GM19328 (cell line): Measurements from ENCODE around the gene MTG2.

ENCODE experiments used
- ATAC-seq: cut with Tn5 transposase; IDR thresholded peaks from one replicate; pipeline ENCODE4 v1.9.1; 2021; ENCODE audit warnings: mild to moderate bottlenecking, moderate library complexity; ENCODE audit not compliant: unreplicated experiment

The MTG2 gene

GRCh38 chr20:62160876-62161275, 22.0 kb upstream of the MTG2 start:
- no peak for ATAC-seq

DNA sequence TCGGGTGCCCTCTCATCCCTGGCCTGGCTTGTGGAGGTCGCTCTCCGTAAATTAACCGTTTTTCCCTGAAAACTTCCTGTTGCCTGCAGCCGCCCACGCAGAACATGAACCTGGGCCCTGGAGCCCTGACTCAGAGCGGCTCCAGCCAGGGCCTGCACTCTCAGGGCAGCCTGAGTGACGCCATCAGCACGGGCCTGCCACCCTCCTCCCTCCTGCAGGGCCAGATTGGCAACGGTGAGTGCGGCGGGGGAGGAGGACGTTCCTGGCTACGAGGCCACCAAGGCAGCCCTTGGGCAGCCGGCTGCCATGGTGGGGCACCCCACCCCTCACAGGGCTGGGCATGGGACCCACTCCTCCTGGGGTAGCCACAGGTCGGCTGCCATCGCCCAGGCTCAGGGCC, 21.5 kb upstream of the MTG2 start:
- no peak for ATAC-seq

DNA sequence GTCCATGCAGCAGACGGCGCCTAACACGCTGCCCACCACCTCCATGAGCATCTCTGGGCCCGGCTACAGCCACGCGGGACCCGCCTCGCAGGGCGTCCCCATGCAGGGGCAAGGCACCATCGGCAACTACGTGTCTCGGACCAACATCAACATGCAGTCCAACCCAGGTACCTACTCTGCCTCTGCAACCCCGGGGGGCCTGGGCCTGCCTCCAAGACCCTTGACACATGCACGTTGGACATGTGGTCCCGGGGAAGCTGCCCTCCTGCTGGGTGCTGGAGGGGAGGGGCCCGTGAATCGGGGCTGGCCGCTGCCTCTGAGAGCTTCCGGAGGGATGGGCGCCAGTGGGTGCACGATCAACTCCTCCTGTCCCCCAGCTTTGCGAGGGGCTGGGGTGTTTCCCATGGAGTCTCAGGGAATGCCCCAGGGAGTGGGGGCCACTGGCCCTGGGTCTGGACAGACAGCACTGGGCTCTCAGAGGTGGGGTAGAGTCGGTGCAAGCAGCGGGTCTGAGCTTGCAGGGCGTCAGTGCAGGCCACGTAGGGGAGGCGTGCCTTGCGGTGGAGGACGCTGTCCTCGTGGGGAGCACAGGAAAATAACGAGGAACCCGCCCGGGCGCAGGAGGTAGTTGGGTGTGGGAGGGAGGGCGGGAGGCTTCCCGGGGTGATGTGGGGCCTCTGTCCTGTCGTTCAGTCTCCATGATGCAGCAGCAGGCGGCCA, 19.9 kb upstream of the MTG2 start:
- no peak for ATAC-seq

- ATAC-seq = no peak
Measured at GRCh38 chr20:62163485-62163865, 19.4 kb upstream of the MTG2 start.

GRCh38 chr20:62163986-62164762, 18.7 kb upstream of the MTG2 start:
- ATAC-seq = no peak

DNA sequence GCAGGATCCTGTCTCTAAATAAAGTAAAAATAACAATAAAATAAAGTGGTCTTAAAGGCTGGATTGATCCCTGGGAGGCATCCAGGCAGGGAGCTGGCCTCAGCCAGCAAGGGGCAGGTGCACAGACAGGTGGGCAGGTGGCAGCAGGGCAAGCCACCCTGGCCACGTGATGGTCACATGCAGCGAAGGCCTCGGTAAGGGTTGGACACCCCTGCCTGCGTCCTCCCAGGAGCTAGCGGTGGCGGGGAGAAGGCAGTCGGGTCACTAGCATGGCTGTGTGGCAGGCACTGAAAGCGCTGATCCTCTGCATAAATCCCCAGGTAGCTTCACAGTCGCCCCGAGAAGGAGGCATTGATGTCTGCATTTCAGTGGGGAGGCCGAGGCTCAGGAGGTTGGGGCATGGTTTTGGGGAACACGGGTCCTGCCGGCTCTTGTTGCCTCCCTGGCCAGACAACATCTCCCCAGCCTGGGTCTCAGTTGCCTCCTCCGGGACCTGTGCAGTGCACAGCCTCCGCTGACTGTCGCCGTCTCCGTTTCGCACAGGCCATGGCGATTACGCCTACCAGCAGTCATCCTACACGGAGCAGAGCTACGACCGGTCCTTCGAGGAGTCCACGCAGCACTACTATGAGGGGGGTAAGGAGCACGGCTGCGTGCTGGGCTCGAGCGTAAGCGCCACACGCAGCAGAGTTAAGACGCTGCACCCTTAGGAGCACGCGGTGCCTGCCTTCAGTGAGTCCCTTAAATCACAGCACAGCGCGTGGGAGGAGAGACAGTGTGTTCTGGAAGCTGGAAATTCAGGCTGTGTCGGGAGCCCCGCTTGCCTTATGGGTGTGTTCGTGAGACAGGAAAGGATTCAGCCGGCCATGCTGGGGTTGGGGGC, 17.7 kb upstream of the MTG2 start:
- ATAC-seq = no peak

GRCh38 chr20:62165762-62166399, 16.9 kb upstream of the MTG2 start:
- ATAC-seq = no peak

DNA sequence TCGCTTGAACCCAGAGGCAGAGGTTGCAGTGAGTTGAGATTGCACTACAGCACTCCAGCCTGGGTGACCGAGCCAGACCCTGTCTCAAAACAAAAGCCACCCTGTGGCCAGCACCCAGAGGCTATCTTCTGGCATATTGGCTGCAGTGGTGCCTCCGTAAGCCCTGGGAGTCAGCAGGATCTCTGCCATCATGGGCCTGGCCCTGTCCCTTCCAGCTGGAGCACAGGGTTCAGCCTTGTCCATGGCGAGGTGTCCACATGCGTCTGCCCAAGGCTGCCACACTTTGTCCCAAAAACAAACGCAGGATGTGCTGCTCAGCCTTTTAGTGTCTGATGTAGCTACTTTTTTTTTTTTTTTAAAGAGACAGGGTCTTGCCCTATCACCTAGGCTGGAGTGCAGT, 15.4 kb upstream of the MTG2 start:
- no peak for ATAC-seq

- no peak for ATAC-seq
Measured at GRCh38 chr20:62168061-62168460, 14.8 kb upstream of the MTG2 start.

DNA sequence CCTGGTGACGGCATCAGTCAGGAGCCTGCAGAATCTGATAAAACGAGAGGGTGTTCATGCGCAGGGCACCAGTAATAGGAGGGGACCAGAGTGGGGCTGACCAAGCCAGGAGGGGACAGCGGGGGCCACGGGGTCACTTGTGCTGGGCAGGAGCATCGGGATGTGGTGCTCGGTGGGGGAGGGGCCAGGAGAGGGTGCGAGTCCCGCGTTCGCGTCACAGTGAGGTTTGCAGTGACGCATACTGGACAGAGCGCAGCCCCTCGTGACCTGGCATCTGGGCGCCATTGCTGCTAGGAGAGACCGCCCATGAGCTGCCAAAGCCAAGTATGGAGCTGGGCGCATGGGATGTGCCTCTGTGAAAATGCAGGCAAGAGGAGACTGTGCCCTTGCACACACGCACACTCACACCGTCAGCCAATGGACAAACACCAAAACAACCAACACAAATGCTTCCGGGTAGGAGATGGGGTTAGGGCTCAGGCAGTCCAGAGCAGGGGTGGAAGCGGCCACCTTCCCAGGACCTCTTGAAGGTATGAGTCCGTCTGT, 13.9 kb upstream of the MTG2 start:
- ATAC-seq = no peak

DNA sequence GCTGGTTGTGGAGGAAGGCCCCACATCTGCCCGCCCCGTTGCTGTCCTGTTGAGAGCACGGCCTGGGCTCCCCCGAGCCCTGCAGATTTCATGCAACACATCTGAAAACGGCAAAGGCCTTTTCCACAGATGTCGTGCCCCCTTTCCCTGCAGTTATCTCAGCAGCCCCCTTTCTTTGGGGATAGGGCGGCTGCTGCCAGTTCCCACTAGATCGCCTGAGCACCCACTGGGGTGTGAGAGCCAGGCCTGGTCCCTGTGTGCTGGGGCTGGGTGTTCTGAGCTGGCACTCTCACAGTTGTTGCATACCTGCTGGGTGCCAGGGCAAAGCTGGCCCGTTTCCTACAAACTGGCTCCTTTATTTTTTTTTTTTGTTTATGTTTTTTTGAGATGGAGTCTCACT, 12.3 kb upstream of the MTG2 start:
- no peak for ATAC-seq

DNA sequence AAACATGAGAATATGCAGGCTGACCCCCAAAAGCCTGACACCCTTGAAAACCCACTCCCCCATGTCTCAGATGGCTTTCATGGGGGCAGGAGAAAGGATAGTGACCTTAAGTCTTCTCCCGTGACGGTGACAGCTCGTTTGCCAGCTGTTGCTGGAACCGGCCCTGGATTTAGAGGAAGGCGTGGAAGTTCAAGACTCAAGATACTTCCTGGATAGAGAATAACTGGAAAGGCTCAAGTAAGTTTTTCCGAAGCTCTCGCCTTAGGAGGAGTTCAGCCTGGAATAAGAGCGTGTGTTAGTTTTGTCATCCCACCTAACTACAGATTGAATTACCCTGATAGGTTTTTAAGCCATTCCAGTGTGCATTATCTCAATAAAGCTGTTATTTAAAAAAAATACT, 11.6 kb upstream of the MTG2 start:
- no peak for ATAC-seq

- ATAC-seq = no peak
Measured at GRCh38 chr20:62172666-62173065, 10.2 kb upstream of the MTG2 start.

GRCh38 chr20:62174021-62174804, 8.6 kb upstream of the MTG2 start:
- no peak for ATAC-seq

DNA sequence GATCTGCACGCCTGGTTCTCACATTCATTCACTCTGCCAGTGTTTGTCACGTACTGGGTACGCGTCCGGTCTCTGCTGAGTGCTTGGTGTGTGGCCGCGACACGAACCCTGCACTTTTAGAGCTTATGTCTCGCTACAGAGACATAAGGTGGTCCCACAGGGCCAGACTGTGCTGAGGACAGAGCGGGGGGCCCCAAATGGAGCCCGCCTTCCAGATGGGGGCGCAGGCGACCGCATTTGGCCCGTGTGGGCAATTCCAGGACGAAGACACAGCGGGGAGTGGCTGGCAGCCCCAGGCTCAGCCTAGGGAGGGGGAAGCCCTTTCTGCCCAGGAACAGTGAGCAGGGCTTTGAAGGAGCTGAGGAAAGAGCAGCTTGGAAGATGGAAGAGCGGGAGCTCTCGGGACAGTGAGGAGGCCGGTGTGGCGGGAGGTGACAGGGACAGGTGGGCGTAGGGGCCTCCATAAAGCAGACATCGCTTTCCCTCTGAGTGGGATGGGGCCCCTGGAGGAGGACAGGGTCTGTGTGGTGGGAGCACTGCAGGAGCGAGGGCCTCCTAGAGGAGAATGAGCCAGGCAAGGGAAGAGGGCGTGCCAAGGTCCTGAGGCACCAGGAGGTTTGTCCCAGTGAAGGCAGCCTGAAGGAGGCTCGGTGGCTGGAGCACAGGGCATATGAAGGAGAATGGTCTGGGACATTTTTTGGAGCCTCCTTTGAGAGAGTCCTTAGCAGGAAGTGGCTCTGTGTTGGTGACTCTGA, 7.8 kb upstream of the MTG2 start:
- ATAC-seq = no peak

DNA sequence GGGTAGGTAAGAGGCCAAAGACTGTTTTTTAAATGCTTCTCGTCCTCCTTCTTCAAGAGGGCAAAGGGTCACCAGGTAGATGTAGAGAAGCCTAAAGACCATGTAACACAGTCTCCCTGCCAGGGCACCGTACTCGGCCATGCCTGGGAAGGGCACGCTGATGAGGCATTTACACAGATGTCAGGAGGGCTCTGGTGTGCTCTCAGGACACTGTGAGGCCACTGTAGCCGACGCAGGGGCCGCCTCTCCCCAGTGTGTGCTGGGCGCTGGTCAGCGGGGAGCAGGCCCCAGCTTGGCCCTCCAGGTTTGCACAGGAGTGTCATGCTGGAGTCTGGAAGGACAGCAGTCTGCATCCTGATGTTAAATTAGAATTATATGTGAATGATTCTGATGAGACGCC, 7.1 kb upstream of the MTG2 start:
- ATAC-seq = no peak

GRCh38 chr20:62176866-62177265, 6.0 kb upstream of the MTG2 start:
- no peak for ATAC-seq

- no peak for ATAC-seq
Measured at GRCh38 chr20:62177307-62177706, 5.5 kb upstream of the MTG2 start.
